Keratinocyte (primary cell): ENCODE measurements around the gene PIH1D2.

Source experiments
- EZH2 ChIP-seq: IDR thresholded peaks from one replicate; pipeline ENCODE4 v1.6.1; 2012; ENCODE audit warnings: inconsistent platforms, mild to moderate bottlenecking, low read length, moderate library complexity
- TF ChIP-seq, protein P1 (sequence below), 3 experiments: IDR thresholded peaks in 1 of 3; conservative IDR thresholded peaks in 1 of 3; optimal IDR thresholded peaks in 1 of 3; 2 replicates in 2 of 3; 3 replicates in 1 of 3; pipeline versions ENCODE3 to v1.5.1; 2011; ENCODE audit warnings: low read length in 3 of 3, mild to moderate bottlenecking in 3 of 3, moderate library complexity in 2 of 3, control low read depth in 1 of 3, inconsistent platforms in 1 of 3; ENCODE audit not compliant: insufficient read depth in 2 of 3; ENCODE audit errors: extremely low read depth in 1 of 3

DNA sequence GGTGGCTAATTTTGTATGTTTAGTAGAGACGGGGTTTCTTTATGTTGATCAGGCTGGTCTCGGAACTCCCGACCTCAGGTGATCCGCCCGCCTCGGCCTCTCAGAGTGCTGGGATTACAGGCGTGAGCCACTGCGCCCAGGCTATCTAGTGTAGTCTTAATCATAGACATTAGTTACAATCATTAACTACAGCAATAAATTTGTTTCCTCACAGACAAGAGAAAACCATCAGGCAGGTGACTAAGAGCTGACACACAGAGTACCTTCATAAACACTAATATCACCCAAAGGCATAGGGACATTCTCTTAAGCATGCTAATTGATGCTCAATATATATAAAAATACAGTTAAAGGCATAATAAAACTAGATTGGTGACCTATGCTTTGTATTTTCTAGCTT, 32.3 kb upstream of the PIH1D2 start:
- TF ChIP-seq, protein P1, sequence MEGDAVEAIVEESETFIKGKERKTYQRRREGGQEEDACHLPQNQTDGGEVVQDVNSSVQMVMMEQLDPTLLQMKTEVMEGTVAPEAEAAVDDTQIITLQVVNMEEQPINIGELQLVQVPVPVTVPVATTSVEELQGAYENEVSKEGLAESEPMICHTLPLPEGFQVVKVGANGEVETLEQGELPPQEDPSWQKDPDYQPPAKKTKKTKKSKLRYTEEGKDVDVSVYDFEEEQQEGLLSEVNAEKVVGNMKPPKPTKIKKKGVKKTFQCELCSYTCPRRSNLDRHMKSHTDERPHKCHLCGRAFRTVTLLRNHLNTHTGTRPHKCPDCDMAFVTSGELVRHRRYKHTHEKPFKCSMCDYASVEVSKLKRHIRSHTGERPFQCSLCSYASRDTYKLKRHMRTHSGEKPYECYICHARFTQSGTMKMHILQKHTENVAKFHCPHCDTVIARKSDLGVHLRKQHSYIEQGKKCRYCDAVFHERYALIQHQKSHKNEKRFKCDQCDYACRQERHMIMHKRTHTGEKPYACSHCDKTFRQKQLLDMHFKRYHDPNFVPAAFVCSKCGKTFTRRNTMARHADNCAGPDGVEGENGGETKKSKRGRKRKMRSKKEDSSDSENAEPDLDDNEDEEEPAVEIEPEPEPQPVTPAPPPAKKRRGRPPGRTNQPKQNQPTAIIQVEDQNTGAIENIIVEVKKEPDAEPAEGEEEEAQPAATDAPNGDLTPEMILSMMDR (optimal IDR thresholded peaks at IDR 0.05 in 1 of 3, IDR thresholded peaks at IDR 0.05 in 1 of 3, conservative IDR thresholded peaks at IDR 0.05 in 1 of 3; ENCODE audit: extremely low read depth in 1 of 3, insufficient read depth in 2 of 3, low read length in 3 of 3) = no peak
- TF ChIP-seq EZH2 = no peak
